HG03175 (cell line): Measurements from ENCODE around the gene CEACAM3.

Experiments
- ATAC-seq: cut with Tn5 transposase; IDR thresholded peaks from one replicate; pipeline ENCODE4 v1.9.1; 2021; ENCODE audit warnings: mild to moderate bottlenecking, moderate library complexity; ENCODE audit not compliant: unreplicated experiment

Gene CEACAM3

GRCh38 chr19:41792513-41793413 is 3.6 kb upstream of the CEACAM3 start:
- no peak for ATAC-seq

- ATAC-seq, result no peak
Measured at GRCh38 chr19:41793414-41793727, 3.0 kb upstream of the CEACAM3 start.

DNA sequence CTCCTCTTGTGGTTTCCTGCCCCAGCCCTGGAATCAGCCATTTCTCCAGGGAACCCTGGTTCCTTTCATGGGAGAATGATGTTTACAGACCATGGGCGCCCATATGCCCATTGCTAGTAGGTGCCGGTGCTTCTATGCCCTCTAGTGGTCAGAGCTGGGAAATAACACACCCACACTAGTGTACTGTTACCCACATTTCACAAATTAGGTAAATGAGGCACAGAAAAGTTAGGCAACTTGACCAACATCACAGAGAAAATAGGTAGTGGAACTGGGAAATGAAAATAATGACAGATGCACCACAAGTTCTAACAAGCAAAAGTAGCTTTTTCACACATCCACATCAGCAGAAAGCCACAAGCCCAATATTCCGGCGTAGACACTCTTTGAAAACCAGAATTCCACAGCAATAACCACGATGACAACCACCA is 1.3 kb upstream of the CEACAM3 start:
- no peak for ATAC-seq

DNA sequence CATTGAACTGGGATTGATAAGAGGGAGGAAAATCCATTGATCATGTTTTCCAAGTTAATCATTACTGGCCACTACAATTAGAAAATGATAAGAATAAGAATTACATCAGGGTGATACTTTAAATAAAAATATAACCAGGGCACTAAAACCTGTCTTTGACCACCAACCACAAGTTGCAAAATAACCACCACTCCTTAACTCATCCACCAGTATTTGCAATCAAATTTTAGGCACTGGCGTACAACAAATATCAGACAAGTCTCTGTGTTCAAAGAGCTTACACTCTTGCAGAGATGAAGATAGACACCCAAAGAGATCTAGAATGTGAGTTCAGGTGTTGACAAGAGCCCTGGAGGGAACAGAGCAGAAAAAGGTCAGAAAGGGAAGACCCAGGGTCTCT is 514 bp downstream of the CEACAM3 start:
- no peak for ATAC-seq

DNA sequence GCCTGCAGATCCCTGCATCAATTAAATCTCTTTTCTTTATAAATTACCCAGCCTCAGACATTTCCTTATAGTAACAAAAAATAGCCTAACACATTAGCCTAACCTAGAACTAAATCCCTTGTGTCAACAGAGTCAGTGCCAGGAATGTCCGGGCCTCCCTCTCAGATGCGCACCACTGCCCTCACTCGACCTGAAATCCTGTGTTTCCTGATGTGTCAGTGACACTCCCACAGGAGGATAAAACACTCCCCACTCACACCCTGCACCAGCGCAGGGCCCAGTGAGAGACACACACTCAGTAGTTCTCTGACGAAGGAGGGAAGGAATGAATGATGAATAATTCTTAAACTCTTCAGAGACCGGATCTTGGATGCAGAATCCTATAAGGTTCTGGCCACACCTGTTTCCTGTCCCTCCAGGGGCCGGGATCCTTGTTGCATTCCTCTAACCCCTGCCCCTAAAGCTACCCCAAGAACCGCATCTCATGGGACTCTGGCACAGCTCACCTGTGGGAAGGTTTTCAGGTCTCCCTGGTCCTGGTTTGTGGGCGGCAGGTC is 3.1 kb downstream of the CEACAM3 start:
- no peak for ATAC-seq

DNA sequence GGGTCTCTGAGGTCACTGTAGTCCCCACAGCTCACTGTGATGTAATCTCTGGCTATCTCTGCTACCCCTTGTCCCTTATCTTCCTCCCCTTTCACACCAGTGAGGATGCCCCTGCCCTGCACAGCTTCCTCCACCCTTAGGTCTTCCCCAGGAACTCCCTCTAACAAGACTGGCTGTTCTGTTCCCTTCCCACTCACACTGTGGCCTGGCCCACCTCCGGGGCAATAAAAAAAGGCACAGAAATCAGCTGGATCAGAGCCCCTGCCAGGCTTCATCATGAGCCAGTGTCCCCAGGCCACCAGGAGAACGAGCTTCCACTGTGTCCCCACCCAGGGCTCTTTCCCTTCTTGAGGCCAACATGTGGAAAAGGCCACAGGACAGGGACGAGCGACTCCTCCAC is 4.6 kb downstream of the CEACAM3 start:
- no peak for ATAC-seq

- no peak for ATAC-seq
Measured at GRCh38 chr19:41801792-41802211, 5.4 kb downstream of the CEACAM3 start.

GRCh38 chr19:41802770-41803169 is 6.4 kb downstream of the CEACAM3 start:
- no peak for ATAC-seq

DNA sequence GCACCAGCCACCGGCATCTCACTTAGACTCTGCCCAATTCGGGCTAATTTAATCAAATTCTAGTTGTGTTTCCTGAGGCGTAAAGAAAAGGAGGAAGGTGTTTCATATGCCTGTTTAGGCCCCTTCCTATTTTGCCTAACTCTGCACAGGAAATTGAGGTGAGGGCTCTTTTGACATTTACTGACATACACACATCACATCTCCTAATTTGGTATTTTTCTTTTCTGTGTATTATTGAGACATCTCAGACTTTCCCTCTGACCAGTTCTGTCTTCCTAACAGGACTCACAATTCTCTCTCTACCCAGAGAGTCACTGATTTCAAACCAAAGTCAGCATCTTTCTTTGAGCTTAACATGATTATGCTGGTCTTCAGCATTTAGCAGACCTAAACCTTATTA is 7.9 kb downstream of the CEACAM3 start:
- ATAC-seq, result no peak

GRCh38 chr19:41807176-41807575 is 10.8 kb downstream of the CEACAM3 start:
- no peak for ATAC-seq

- ATAC-seq, result no peak
Measured at GRCh38 chr19:41808663-41809566, 12.5 kb downstream of the CEACAM3 start.

GRCh38 chr19:41810301-41810700 is 13.9 kb downstream of the CEACAM3 start:
- ATAC-seq, result no peak

- no peak for ATAC-seq
Measured at GRCh38 chr19:41811036-41811435, 14.6 kb downstream of the CEACAM3 start.

DNA sequence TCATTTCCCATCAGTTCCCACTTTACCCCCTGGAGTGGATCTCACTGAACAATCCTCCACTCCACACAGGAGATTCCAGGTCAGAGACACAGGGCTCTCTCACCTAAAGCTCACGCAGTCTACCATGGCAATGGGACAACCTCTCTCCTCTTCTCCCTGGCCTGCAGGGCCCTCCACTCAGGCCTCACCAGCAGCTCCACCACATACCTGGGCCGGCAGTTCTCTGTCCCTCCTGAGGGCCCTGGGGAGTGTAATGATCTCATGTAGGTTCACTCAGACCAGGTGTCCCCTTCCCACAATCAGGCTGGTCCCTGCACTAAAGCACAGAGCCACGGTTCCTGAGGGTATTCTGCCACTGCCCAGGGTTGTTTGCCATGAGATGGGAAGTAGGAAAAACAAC is 15.6 kb downstream of the CEACAM3 start:
- no peak for ATAC-seq

- ATAC-seq, result no peak
Measured at GRCh38 chr19:41813911-41814310, 17.5 kb downstream of the CEACAM3 start.

GRCh38 chr19:41815301-41815700 is 18.9 kb downstream of the CEACAM3 start:
- no peak for ATAC-seq

DNA sequence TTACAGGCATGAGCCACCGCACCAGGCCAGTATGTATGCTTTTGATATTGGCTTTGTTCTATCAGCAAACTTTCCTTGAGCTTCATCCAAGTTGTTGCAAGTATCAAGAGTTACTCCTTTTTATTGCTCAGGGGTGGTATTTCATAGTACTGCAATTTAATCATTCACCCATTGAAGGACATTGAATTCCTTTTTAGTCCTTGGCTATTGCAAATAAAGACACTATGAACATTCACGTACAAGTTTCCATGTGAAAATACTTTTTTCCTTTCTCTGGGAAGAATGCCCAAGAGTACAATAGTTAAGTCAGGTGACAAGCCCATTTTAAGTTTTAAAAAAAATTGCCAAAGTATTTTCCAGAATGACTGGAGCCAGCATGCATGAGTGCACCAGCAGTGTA is 20.4 kb downstream of the CEACAM3 start:
- no peak for ATAC-seq

- no peak for ATAC-seq
Measured at GRCh38 chr19:41821003-41821735, 24.8 kb downstream of the CEACAM3 start.

GRCh38 chr19:41837981-41838708 is 41.8 kb downstream of the CEACAM3 start:
- ATAC-seq, result no peak

GRCh38 chr19:41839211-41839610 is 42.8 kb downstream of the CEACAM3 start:
- ATAC-seq, result no peak
